ENCODE measurements around the gene PHPT1.
"Not testable (repeated sequence)": the region's sequence is repeated elsewhere in the genome, so short reads cannot be mapped to it uniquely, and the experiment has no call there.

GRCh38 chr9:136803009-136803550, 46.1 kb upstream of the PHPT1 start:
- TF ChIP-seq CTCF, POLR2A, POLR2AphosphoS5 (IDR thresholded peaks at IDR 0.05): not testable (repeated sequence)

All from sigmoid colon (tissue), 4 donors.